PC-3 (cell line): Measurements from ENCODE around the gene ATAD3A.
"Not testable (repeated sequence)": the region's sequence is repeated elsewhere in the genome, so short reads cannot be mapped to it uniquely, and the experiment has no call there.

Experiments used
- EZH2 ChIP-seq: fragments of 300-600 bp; sonication (generic); IDR thresholded peaks from one replicate; pipeline ENCODE4 v1.6.1; 2017; ENCODE audit warnings: antibody characterized with exemption, mild to moderate bottlenecking, low read length; ENCODE audit not compliant: unreplicated experiment
- EZH2phosphoT487 ChIP-seq: fragments of 300-600 bp; sonication (generic); IDR thresholded peaks from 2 replicates; pipeline ENCODE4 v1.6.1; 2018; ENCODE audit warnings: mild to moderate bottlenecking, antibody characterized with exemption, low read length, borderline replicate concordance
- TF ChIP-seq, protein P1 (sequence below): fragments of 300-600 bp; sonication (generic); conservative IDR thresholded peaks from 2 replicates; pipeline ENCODE4 v1.5.1; 2017; ENCODE audit warnings: antibody characterized with exemption, low read depth, mild to moderate bottlenecking, low read length

GRCh38 chr1:1505801-1506200, 6.2 kb upstream of the ATAD3A start:
- TF ChIP-seq EZH2phosphoT487, EZH2: not testable (repeated sequence)
- TF ChIP-seq, protein P1, sequence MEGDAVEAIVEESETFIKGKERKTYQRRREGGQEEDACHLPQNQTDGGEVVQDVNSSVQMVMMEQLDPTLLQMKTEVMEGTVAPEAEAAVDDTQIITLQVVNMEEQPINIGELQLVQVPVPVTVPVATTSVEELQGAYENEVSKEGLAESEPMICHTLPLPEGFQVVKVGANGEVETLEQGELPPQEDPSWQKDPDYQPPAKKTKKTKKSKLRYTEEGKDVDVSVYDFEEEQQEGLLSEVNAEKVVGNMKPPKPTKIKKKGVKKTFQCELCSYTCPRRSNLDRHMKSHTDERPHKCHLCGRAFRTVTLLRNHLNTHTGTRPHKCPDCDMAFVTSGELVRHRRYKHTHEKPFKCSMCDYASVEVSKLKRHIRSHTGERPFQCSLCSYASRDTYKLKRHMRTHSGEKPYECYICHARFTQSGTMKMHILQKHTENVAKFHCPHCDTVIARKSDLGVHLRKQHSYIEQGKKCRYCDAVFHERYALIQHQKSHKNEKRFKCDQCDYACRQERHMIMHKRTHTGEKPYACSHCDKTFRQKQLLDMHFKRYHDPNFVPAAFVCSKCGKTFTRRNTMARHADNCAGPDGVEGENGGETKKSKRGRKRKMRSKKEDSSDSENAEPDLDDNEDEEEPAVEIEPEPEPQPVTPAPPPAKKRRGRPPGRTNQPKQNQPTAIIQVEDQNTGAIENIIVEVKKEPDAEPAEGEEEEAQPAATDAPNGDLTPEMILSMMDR, result not testable (repeated sequence)
